Measurements from ENCODE around the gene SAMD4A.

GRCh38 chr14:54804538-54805041 lies 237.7 kb downstream of the SAMD4A start:
- TF ChIP-seq ZFP36 (IDR thresholded peaks at IDR 0.05; ENCODE audit: borderline replicate concordance, partially characterized antibody) (no peak), RCOR1 (IDR thresholded peaks at IDR 0.05; ENCODE audit: low read depth, low read length) (no peak), JUN (IDR thresholded peaks at IDR 0.05) (no peak), POLR2A (IDR thresholded peaks at IDR 0.05; ENCODE audit: low read length) (no peak)
- TF ChIP-seq, protein P1, sequence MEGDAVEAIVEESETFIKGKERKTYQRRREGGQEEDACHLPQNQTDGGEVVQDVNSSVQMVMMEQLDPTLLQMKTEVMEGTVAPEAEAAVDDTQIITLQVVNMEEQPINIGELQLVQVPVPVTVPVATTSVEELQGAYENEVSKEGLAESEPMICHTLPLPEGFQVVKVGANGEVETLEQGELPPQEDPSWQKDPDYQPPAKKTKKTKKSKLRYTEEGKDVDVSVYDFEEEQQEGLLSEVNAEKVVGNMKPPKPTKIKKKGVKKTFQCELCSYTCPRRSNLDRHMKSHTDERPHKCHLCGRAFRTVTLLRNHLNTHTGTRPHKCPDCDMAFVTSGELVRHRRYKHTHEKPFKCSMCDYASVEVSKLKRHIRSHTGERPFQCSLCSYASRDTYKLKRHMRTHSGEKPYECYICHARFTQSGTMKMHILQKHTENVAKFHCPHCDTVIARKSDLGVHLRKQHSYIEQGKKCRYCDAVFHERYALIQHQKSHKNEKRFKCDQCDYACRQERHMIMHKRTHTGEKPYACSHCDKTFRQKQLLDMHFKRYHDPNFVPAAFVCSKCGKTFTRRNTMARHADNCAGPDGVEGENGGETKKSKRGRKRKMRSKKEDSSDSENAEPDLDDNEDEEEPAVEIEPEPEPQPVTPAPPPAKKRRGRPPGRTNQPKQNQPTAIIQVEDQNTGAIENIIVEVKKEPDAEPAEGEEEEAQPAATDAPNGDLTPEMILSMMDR (IDR thresholded peaks at IDR 0.05), result no peak

Data from A549 (cell line).